NCI-H2196 (cell line): ENCODE data around the gene PIK3CB.
"Not testable (repeated sequence)": the region's sequence is repeated elsewhere in the genome, so short reads cannot be mapped to it uniquely, and the experiment has no call there.

ENCODE experiments used
- DNase-seq: peaks from one replicate; lab custom pipeline; 2025; ENCODE audit not compliant: unreplicated experiment; lab: John Stamatoyannopoulos, UW

The PIK3CB gene

GRCh38 chr3:138686771-138687221 lies 147.9 kb downstream of the PIK3CB start:
- DNase-seq = peak; percentile 50

GRCh38 chr3:138684396-138684795 lies 150.3 kb downstream of the PIK3CB start:
- DNase-seq = no peak

- DNase-seq = no peak
Observed at GRCh38 chr3:138682648-138683047, 152.1 kb downstream of the PIK3CB start.

- no peak for DNase-seq
Observed at GRCh38 chr3:138681463-138682220, 153.1 kb downstream of the PIK3CB start.

- not testable (repeated sequence) for DNase-seq
Observed at GRCh38 chr3:138680974-138681373, 153.8 kb downstream of the PIK3CB start.

- DNase-seq = no peak
Observed at GRCh38 chr3:138678874-138679392, 155.8 kb downstream of the PIK3CB start.

- DNase-seq = no peak
Observed at GRCh38 chr3:138678086-138678485, 156.6 kb downstream of the PIK3CB start.

GRCh38 chr3:138675393-138675792 lies 159.3 kb downstream of the PIK3CB start:
- DNase-seq = no peak

- DNase-seq = no peak
Observed at GRCh38 chr3:138673641-138674530, 160.8 kb downstream of the PIK3CB start.

- no peak for DNase-seq
Observed at GRCh38 chr3:138670407-138670806, 164.3 kb downstream of the PIK3CB start.

- no peak for DNase-seq
Observed at GRCh38 chr3:138668107-138668506, 166.6 kb downstream of the PIK3CB start.

GRCh38 chr3:138657508-138657907 lies 177.2 kb downstream of the PIK3CB start:
- DNase-seq = no peak

- DNase-seq = no peak
Observed at GRCh38 chr3:138653567-138653966, 181.2 kb downstream of the PIK3CB start.

GRCh38 chr3:138649134-138649533 lies 185.6 kb downstream of the PIK3CB start:
- DNase-seq = no peak

GRCh38 chr3:138646513-138646912 lies 188.2 kb downstream of the PIK3CB start:
- DNase-seq = no peak

- DNase-seq = no peak
Observed at GRCh38 chr3:138646008-138646407, 188.7 kb downstream of the PIK3CB start.

GRCh38 chr3:138642927-138643253 lies 191.8 kb downstream of the PIK3CB start:
- DNase-seq = no peak

- no peak for DNase-seq
Observed at GRCh38 chr3:138642226-138642926, 192.4 kb downstream of the PIK3CB start.

- DNase-seq = no peak
Observed at GRCh38 chr3:138640537-138640936, 194.2 kb downstream of the PIK3CB start.

- DNase-seq = no peak
Observed at GRCh38 chr3:138638641-138639040, 196.1 kb downstream of the PIK3CB start.

- DNase-seq = no peak
Observed at GRCh38 chr3:138629526-138629925, 205.2 kb downstream of the PIK3CB start.
